A549 treated with CORT108297 at 1 μM for 4 hours (cell line): ENCODE results near the gene RHOXF1. TPM values are rescaled to one million over a fixed set of nuclear protein-coding genes. Genes with fewer than 3 reads are reported as not detected.

Experiments
- total RNA-seq: library from RNA; stranded (reverse); fragments of 200-300 nt; extraction: Qiagen RNA extraction; gene quantifications from 5 replicates; pipeline ENCODE4 v1.2.3, GENCODE V29; 2022

RHOXF1 gene
- total RNA-seq, result 0.10 TPM in 1 of 5 replicates, not detected in the others

GRCh38 chrX:120115438-120115963, at the start of gene RHOXF1:
RHOXF1 (minus strand) TSS chrX:120115913; CDS start chrX:120115862, 51 bp downstream.

GRCh38 chrX:120158313-120158712, 42.6 kb upstream of the RHOXF1 start, which contains the start of gene RHOXF2:
RHOXF2 (plus strand) TSS chrX:120158613; CDS start chrX:120158751, 138 bp downstream.

GRCh38 chrX:120077590-120077989, 38.1 kb downstream of the RHOXF1 start, which contains the start of gene RHOXF2B:
RHOXF2B (minus strand) TSS chrX:120077690; CDS start chrX:120077552, 138 bp downstream.

Other genes with a start within 250 kb of the RHOXF1 start
- gene RNF113A, start 244.2 kb downstream of the RHOXF1 start, total RNA-seq, result 27.8 to 33.8 TPM (median 30.2 TPM) in 5 replicates
- 234 to 342 TPM (median 254 TPM) in 5 replicates for gene NDUFA1, start 244.1 kb downstream of the RHOXF1 start, total RNA-seq
- gene AKAP14, start 220.0 kb downstream of the RHOXF1 start, total RNA-seq, result not detected in 5 replicates
- gene NKAP, start 172.2 kb downstream of the RHOXF1 start, total RNA-seq, result 7.1 to 8.1 TPM (median 7.6 TPM) in 5 replicates
- not detected in 5 replicates for gene RHOXF2B, start 38.2 kb downstream of the RHOXF1 start, total RNA-seq
- gene RHOXF2, start 42.7 kb upstream of the RHOXF1 start, total RNA-seq, result not detected in 5 replicates
- gene ZBTB33, start 134.9 kb upstream of the RHOXF1 start, total RNA-seq, result 8.6 to 12.5 TPM (median 11.5 TPM) in 5 replicates
- 0.08 to 0.25 TPM (median 0.14 TPM) in 5 replicates for gene TMEM255A, start 195.5 kb upstream of the RHOXF1 start, total RNA-seq
- not detected in 5 replicates for gene ATP1B4, start 246.2 kb upstream of the RHOXF1 start, total RNA-seq